Sigmoid colon (tissue), 4 donors: ENCODE measurements around the gene CCSAP.

Experiments used
- CTCF ChIP-seq, 4 experiments: fragments of 450-650 bp in 3 of 4; fragments of 200-600 bp in 1 of 4; IDR thresholded peaks; one replicate each; pipeline ENCODE4 v1.5.1; 2016 to 2019; ENCODE audit warnings: antibody characterized with exemption in 4 of 4, mild to moderate bottlenecking in 3 of 4, moderate library complexity in 2 of 4
- POLR2A ChIP-seq, 2 donors: fragments of 450-650 bp; IDR thresholded peaks; one replicate each; pipeline ENCODE4 v1.6.1; 2016; ENCODE audit warnings: antibody characterized with exemption in 2 of 2, mild to moderate bottlenecking in 2 of 2, moderate library complexity in 2 of 2
- POLR2AphosphoS5 ChIP-seq, 4 donors: sonication (generic); formaldehyde crosslinking; IDR thresholded peaks; one replicate each; pipeline ENCODE4 v1.6.1; 2017; ENCODE audit warnings: antibody characterized with exemption in 4 of 4

- no peak for TF ChIP-seq POLR2AphosphoS5 (IDR thresholded peaks at IDR 0.05)
- TF ChIP-seq CTCF (IDR thresholded peaks at IDR 0.05): no peak
- TF ChIP-seq POLR2A (IDR thresholded peaks at IDR 0.05): no peak
Observed at GRCh38 chr1:229363723-229364122, 20.9 kb upstream of the CCSAP start.
